H1 (cell line): Measurements from ENCODE around the gene AAMP. TPM values are rescaled to one million over a fixed set of nuclear protein-coding genes. Genes with fewer than 3 reads are reported as not detected.

Source experiments
- CHD1 ChIP-seq: IDR thresholded peaks from 2 replicates; pipeline ENCODE4 v1.6.1; 2012; ENCODE audit warnings: low read depth, low read length, improper control_type of control experiment
- GABPA ChIP-seq: IDR thresholded peaks from 2 replicates; pipeline ENCODE4 v1.6.1; 2011; ENCODE audit warnings: mild to moderate bottlenecking, low read length, moderate library complexity, borderline replicate concordance; ENCODE audit not compliant: insufficient read depth
- GTF2F1 ChIP-seq: IDR thresholded peaks from 2 replicates; pipeline ENCODE4 v1.6.1; 2012; ENCODE audit warnings: low read depth, low read length, improper control_type of control experiment, borderline replicate concordance
- HDAC2 ChIP-seq, 2 experiments: fragments of 300-600 bp in 1 of 2; sonication (generic) in 1 of 2; IDR thresholded peaks; 2 replicates each; pipeline ENCODE4 v1.6.1; 2011 to 2012; ENCODE audit warnings: low read depth in 2 of 2, low read length in 2 of 2, mild to moderate bottlenecking in 2 of 2, moderate library complexity in 2 of 2, borderline replicate concordance in 1 of 2, inconsistent platforms in 1 of 2
- polyA plus RNA-seq, 7 experiments: library from polyadenylated mRNA; depleted of rRNA in 3 of 7; stranded (reverse) in 5 of 7; unstranded in 2 of 7; fragments of >200 nt in 5 of 7; fragments of 200-250 nt in 2 of 7; gene quantifications; 1 replicate in 5 of 7; 2 replicates in 1 of 7; 4 replicates in 1 of 7; pipeline versions ENCODE4 v1.2.1 to v1.2.3, GENCODE V29; 2011 to 2013; ENCODE audit warnings: missing spikeins in 2 of 7, mixed read lengths in 2 of 7
- total RNA-seq: library from RNA; stranded (reverse); fragmentation: NEBNext Ultra II Directional; extraction: Animal tissue kit (Norgen Biotek cat#: 25700); gene quantifications from 2 replicates; pipeline ENCODE4 v1.2.1, GENCODE V29; 2021

Gene AAMP
- total and polyA plus RNA-seq, 2 of the 8 experiments (the other 6 are each of a cell fraction or from before 2014, with no cell fraction given): 119 to 125 TPM

DNA sequence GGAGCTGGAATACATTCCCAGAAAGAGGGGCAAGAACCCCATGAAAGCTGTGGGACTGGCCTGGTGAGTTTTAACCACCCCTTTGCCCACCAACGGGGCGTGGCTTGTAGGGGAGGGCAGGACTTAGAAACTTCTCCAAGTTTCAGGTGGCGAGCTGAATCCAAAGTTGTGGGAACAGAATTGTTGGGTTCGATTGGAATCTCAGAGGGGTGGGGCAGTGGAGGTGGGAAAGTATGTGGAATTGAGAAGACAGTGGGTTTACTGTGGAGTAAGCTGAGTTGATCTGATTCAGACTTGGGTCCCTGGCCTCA, 1.5 kb upstream of the AAMP start (continued):
- no peak for TF ChIP-seq HDAC2 (IDR thresholded peaks at IDR 0.05; ENCODE audit: borderline replicate concordance in 1 of 2, low read depth in 2 of 2, low read length in 2 of 2)
- TF ChIP-seq GABPA: no peak
- TF ChIP-seq CHD1: no peak
- TF ChIP-seq GTF2F1: no peak
